Sigmoid colon (tissue), 7 donors: ENCODE data around the gene BACE2. TPM values are rescaled to one million over a fixed set of nuclear protein-coding genes. Genes with fewer than 3 reads are reported as not detected.
A peak's percentile ranks its signal among the peaks of the same experiment; 100 is the strongest.

Experiments used
- DNase-seq: peaks from one replicate; pipeline ENCODE4 v3.0.0-alpha.2; 2019
- H3K27ac ChIP-seq, 4 donors: fragments of 200-600 bp; sonication (generic); one replicate each; pipeline ENCODE4 v1.5.1; 2016 to 2019; ENCODE audit warnings: mild to moderate bottlenecking in 1 of 4
- H3K27me3 ChIP-seq, 3 donors: fragments of 200-600 bp; sonication (generic); one replicate each; pipeline ENCODE4 v1.5.1; 2019; ENCODE audit warnings: mild to moderate bottlenecking in 1 of 3
- H3K36me3 ChIP-seq, 4 donors: fragments of 200-600 bp; sonication (generic); one replicate each; pipeline ENCODE4 v1.5.1; 2016 to 2019
- H3K4me1 ChIP-seq, 4 donors: fragments of 200-600 bp; sonication (generic); one replicate each; pipeline ENCODE4 v1.5.1; 2017 to 2019
- H3K4me3 ChIP-seq, 4 donors: fragments of 200-600 bp; sonication (generic); one replicate each; pipeline ENCODE4 v1.5.1; 2017 to 2019; ENCODE audit warnings: mild to moderate bottlenecking in 2 of 4, moderate library complexity in 1 of 4
- H3K9me3 ChIP-seq, 4 donors: fragments of 200-600 bp in 3 of 4; sonication (generic) in 3 of 4; one replicate each; pipeline versions ENCODE4 v1.5.1 to v1.6.1; 2013 to 2019
- EP300 ChIP-seq, 4 donors: sonication (generic); formaldehyde crosslinking; IDR thresholded peaks; one replicate each; pipeline ENCODE4 v1.6.1; 2017; ENCODE audit warnings: antibody characterized with exemption in 4 of 4
- POLR2A ChIP-seq, 2 donors: fragments of 450-650 bp; IDR thresholded peaks; one replicate each; pipeline ENCODE4 v1.6.1; 2016; ENCODE audit warnings: antibody characterized with exemption in 2 of 2, mild to moderate bottlenecking in 2 of 2, moderate library complexity in 2 of 2
- POLR2AphosphoS5 ChIP-seq, 4 donors: sonication (generic); formaldehyde crosslinking; IDR thresholded peaks; one replicate each; pipeline ENCODE4 v1.6.1; 2017; ENCODE audit warnings: antibody characterized with exemption in 4 of 4
- WGBS, 2 donors: extraction: QIAGEN DNeasy Blood & Tissue Kit; methylation state at CpG; one replicate each; pipeline ENCODE4 v1.1.7; 2013; 5-methylcytosine and 5-hydroxymethylcytosine counted together
- intact Hi-C: fragments of 100-400 bp; cut with DNase I; formaldehyde crosslinking; loops from one replicate; pipeline ENCODE4 v1.15.1; 2023
- polyA plus RNA-seq, 3 donors: library from polyadenylated mRNA; stranded (reverse); fragments of 200-250 nt; gene quantifications; one replicate each; pipeline ENCODE4 v1.2.3, GENCODE V29; 2013
- total RNA-seq, 4 donors: library from RNA; depleted of rRNA; stranded (reverse); fragments of >200 nt; gene quantifications; one replicate each; pipeline ENCODE4 v1.1.0, GENCODE V29; 2016
- TF ChIP-seq, protein P1 (sequence below), 4 experiments: fragments of 450-650 bp in 3 of 4; fragments of 200-600 bp in 1 of 4; IDR thresholded peaks; one replicate each; pipeline ENCODE4 v1.5.1; 2016 to 2019; ENCODE audit warnings: antibody characterized with exemption in 4 of 4, mild to moderate bottlenecking in 3 of 4, moderate library complexity in 2 of 4
- donor health status: healthy with polysubstance abuse.
- donor health status: Bipolar disorder and iron deficiency.
- donor health status: healthy.

BACE2 gene
- total and polyA plus RNA-seq, 7 donors: 12.0 to 204 (median 52.8) TPM

DNA sequence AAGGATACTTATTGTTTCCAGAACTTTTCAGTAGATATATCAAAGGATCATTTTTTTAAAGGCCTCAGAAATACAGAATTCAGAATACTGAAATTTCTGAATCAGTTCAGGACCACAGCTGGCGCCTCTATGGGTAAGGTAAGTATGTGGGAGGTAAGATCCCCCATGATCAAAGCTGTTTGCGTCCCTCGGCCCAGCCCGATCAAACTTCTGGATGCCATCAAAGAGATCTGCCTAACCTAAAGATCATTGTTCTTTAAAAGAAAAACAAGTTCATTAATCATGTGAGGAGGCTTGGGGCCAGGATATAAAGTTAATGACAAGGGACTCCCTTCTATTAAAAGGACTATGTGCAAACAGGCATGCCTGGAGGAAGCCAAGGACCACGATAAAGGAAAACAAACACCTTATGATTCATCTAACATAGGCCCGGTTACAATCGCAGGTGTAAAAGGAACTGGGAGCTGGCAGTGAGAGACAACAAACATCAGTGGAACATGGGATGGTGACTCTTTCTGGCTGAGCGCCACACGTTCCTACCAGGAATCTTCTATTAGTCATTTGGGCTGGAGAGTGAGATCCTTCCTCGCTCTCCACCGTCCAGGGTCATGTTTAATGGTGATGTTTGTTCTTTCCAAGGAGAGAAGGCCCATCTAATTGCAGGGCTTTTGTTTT is 2.8 kb upstream of the BACE2 start:
- WGBS, 2 donors: 27 to 70% methylated on average over 11 of the region's 11 CpGs
- no peak overlapping the region for H3K4me3 ChIP-seq
- TF ChIP-seq POLR2AphosphoS5 (IDR thresholded peaks at IDR 0.05): peak in 1 of 4 donors; percentile 27
- TF ChIP-seq EP300 (IDR thresholded peaks at IDR 0.05): no peak
- H3K27ac ChIP-seq: peak overlapping the region in 2 of 4 donors; percentile 43 to 93
- DNase-seq: no peak
- intact Hi-C loops: loop anchor here (5.0 kb wide), 2 partner anchors 262 to 1293 kb away; partner anchors contain the start of gene MX1
- H3K4me1 ChIP-seq: peaks cover 0 to 18% (median 13%) of the 10 kb centered on the region in 4 donors
- no peaks in the 10 kb centered on the region for H3K27me3 ChIP-seq
- H3K9me3 ChIP-seq: no peaks in the 10 kb centered on the region
- no peaks in the 10 kb centered on the region for H3K36me3 ChIP-seq

DNA sequence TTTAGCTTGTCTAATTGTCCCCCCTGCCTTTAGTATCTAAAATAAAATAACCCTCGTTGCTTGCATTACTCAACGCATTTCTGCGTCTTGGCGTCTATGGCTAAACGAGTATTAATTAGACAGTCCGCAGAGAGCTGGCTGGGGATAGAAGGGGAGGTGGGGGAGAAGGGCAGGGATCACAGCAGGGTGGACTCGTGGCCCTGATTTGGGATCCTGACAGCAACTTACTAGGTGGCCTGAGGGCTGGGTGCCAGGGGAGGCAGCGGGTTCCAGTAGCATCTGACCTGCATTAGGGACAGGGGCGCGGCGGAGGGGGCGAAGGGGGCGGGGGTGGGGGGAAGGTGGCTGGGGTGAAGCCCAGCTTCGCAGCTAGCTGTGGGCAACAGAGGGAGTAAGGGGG is 1.1 kb upstream of the BACE2 start:
- Histone ChIP-seq H3K36me3 (no peaks in the 10 kb centered on the region), H3K4me3 (peak overlapping the region; percentile 64 to 95 (median 84)), H3K4me1 (peaks cover 0 to 30% (median 27%) of the 10 kb centered on the region in 4 donors), H3K27ac (peak overlapping the region; percentile 93 to 98 (median 95)), H3K9me3 (no peaks in the 10 kb centered on the region), H3K27me3 (no peaks in the 10 kb centered on the region)
- TF ChIP-seq EP300 (IDR thresholded peaks at IDR 0.05): no peak
- TF ChIP-seq, protein P1, sequence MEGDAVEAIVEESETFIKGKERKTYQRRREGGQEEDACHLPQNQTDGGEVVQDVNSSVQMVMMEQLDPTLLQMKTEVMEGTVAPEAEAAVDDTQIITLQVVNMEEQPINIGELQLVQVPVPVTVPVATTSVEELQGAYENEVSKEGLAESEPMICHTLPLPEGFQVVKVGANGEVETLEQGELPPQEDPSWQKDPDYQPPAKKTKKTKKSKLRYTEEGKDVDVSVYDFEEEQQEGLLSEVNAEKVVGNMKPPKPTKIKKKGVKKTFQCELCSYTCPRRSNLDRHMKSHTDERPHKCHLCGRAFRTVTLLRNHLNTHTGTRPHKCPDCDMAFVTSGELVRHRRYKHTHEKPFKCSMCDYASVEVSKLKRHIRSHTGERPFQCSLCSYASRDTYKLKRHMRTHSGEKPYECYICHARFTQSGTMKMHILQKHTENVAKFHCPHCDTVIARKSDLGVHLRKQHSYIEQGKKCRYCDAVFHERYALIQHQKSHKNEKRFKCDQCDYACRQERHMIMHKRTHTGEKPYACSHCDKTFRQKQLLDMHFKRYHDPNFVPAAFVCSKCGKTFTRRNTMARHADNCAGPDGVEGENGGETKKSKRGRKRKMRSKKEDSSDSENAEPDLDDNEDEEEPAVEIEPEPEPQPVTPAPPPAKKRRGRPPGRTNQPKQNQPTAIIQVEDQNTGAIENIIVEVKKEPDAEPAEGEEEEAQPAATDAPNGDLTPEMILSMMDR (IDR thresholded peaks at IDR 0.05): no peak
- no peak for TF ChIP-seq POLR2AphosphoS5 (IDR thresholded peaks at IDR 0.05)
- no peak for TF ChIP-seq POLR2A (IDR thresholded peaks at IDR 0.05)
- intact Hi-C loops: loop anchor here (5.0 kb wide), 2 partner anchors 260 to 1295 kb away; partner anchors contain the start of gene MX1
- 23 to 34% methylated on average over 14 of the region's 14 CpGs for WGBS, 2 donors
- DNase-seq: peak; percentile 84

DNA sequence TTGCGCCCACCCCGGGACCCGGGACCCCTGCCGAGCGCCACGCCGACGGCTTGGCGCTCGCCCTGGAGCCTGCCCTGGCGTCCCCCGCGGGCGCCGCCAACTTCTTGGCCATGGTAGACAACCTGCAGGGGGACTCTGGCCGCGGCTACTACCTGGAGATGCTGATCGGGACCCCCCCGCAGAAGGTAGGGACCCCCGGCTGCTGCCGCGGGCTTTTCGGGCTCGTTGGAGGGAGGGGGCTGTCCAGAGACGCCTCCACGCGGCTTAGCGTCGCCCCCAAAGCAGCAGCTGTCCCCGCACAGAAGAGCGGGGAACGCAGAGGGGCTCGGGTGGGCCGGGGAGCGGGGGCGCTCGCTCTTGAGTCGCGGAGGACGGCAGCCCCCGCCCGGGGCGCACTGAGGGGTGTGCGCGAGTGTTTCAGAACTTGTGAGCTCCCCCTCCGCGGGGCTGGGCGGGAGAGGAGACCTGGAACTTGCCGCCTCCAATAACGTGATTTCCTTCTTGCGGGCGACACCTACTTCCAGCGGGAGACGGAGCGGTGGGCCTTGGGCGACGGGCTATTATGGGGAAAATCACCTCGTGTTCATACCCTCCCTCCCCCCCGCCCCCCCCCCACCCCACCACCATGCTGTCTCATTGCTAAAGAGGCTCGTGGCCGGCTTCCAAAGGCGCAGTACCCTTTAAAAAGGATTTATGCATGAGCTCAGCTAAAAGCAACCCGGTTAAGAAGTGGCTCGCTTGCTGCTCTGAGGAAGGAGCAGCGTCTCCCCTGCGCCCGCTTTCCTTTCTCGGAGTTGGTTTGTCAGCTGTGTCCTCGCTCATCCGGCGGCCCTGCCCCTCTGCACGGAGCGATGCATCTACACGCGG is 664 bp downstream of the BACE2 start:
- H3K9me3 ChIP-seq: no peaks in the 10 kb centered on the region
- intact Hi-C loops: loop anchor here (2.0 to 5.0 kb wide), 3 partner anchors 38 to 1296 kb away; partner anchors contain the start of gene MX1
- H3K4me1 ChIP-seq: peaks cover 0 to 30% (median 27%) of the 10 kb centered on the region in 4 donors
- TF ChIP-seq POLR2AphosphoS5 (IDR thresholded peaks at IDR 0.05) (peak; percentile 68 to 85 (median 78)), EP300 (IDR thresholded peaks at IDR 0.05) (no peak), POLR2A (IDR thresholded peaks at IDR 0.05) (peak in 1 of 2 donors; percentile 35)
- TF ChIP-seq, protein P1 (IDR thresholded peaks at IDR 0.05): no peak
- 0 to 1% methylated on average over 75 of the region's 75 CpGs for WGBS, 2 donors
- peak; percentile 90 for DNase-seq
- H3K4me3 ChIP-seq: peak overlapping the region; percentile 61 to 95 (median 84)
- H3K27me3 ChIP-seq: no peaks in the 10 kb centered on the region
- H3K27ac ChIP-seq: peak overlapping the region; percentile 93 to 98 (median 95)
- no peaks in the 10 kb centered on the region for H3K36me3 ChIP-seq

DNA sequence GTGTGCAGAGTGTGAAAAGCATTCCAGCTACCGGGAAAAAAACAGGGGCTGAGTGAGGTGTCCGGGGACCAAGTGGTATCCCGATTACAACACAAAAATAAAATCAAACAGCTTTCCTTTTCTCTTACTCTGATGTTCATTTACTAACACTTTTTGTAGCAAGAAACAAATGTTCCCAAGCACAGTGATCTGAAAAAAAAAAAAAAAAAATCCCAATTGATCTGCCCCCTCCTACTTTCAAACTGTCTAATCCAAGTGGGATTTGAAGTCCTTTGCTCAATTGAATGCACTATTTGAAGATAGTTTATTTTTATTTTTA is 1.3 kb downstream of the BACE2 start:
- no peak for DNase-seq
- TF ChIP-seq EP300 (IDR thresholded peaks at IDR 0.05) (no peak), POLR2AphosphoS5 (IDR thresholded peaks at IDR 0.05) (no peak), POLR2A (IDR thresholded peaks at IDR 0.05) (no peak)
- TF ChIP-seq, protein P1 (IDR thresholded peaks at IDR 0.05): no peak
- Histone ChIP-seq H3K27ac (peak overlapping the region; percentile 93 to 98 (median 95)), H3K4me1 (peaks cover 0 to 30% (median 27%) of the 10 kb centered on the region in 4 donors), H3K27me3 (no peaks in the 10 kb centered on the region), H3K4me3 (peak overlapping the region; percentile 61 to 95 (median 84)), H3K9me3 (no peaks in the 10 kb centered on the region), H3K36me3 (no peaks in the 10 kb centered on the region)
- WGBS, 2 donors: 1 to 4% methylated on average over 3 of the region's 3 CpGs
- intact Hi-C loops: loop anchor here (2.0 to 5.0 kb wide), 3 partner anchors 38 to 1297 kb away; partner anchors contain the start of gene MX1
